CD8-positive, alpha-beta memory T cell (primary cell): ENCODE results near the gene GPR33. TPM values are rescaled to one million over a fixed set of nuclear protein-coding genes. Genes with fewer than 3 reads are reported as not detected.
"Not testable (repeated sequence)": the region's sequence is repeated elsewhere in the genome, so short reads cannot be mapped to it uniquely, and the experiment has no call there.

Source experiments
- CTCF ChIA-PET: fragments of 350-600 bp; sonication (Branson Sonifier 250); formaldehyde crosslinking; loops from one replicate; lab custom pipeline; 2021; ENCODE audit warnings: antibody characterized with exemption; lab: Charles Lee
- POLR2A ChIA-PET: fragments of 350-600 bp; sonication (Branson Sonifier 250); formaldehyde crosslinking; loops from one replicate; lab custom pipeline; 2021; ENCODE audit warnings: antibody characterized with exemption; lab: Charles Lee
- DNase-seq, 5 donors: peaks; one replicate each; pipeline versions ENCODE4 v3.0.0 to v3.0.0-alpha.2; 2020 to 2022; ENCODE audit warnings: mixed read lengths in 1 of 5
- H3K27ac ChIP-seq: one replicate; pipeline ENCODE4 v1.7.0; 2013; ENCODE audit warnings: low read depth, mild to moderate bottlenecking, low read length, moderate library complexity
- H3K27me3 ChIP-seq: 2 replicates; pipeline ENCODE4 v1.7.0; 2013; ENCODE audit warnings: low read length, mild to moderate bottlenecking; ENCODE audit not compliant: insufficient read depth, poor library complexity, severe bottlenecking
- H3K36me3 ChIP-seq: 2 replicates; pipeline ENCODE4 v1.7.0; 2013; ENCODE audit warnings: mild to moderate bottlenecking, low read length, moderate library complexity; ENCODE audit not compliant: insufficient read depth
- H3K4me1 ChIP-seq: 2 replicates; pipeline ENCODE4 v1.7.0; 2013; ENCODE audit warnings: mild to moderate bottlenecking, low read length, moderate library complexity; ENCODE audit not compliant: insufficient read depth
- H3K4me3 ChIP-seq: 2 replicates; pipeline ENCODE4 v1.7.0; 2013; ENCODE audit warnings: mild to moderate bottlenecking, low read length
- H3K9me3 ChIP-seq: 2 replicates; pipeline ENCODE4 v1.7.0; 2013; ENCODE audit warnings: mild to moderate bottlenecking, low read length
- H3K27ac Mint-ChIP-seq, 8 donors: one replicate each; pipeline ENCODE4 v1.8.0; 2020 to 2021; ENCODE audit warnings: mixed read lengths in 8 of 8, mild to moderate bottlenecking in 6 of 8, inconsistent platforms in 3 of 8, moderate library complexity in 3 of 8
- H3K27me3 Mint-ChIP-seq, 2 donors: one replicate each; pipeline ENCODE4 v1.8.0; 2020 to 2021; ENCODE audit warnings: mixed read lengths in 2 of 2, mild to moderate bottlenecking in 1 of 2, moderate library complexity in 1 of 2
- H3K36me3 Mint-ChIP-seq, 3 donors: one replicate each; pipeline ENCODE4 v1.8.0; 2020 to 2021; ENCODE audit warnings: mixed read lengths in 3 of 3, inconsistent platforms in 1 of 3, mild to moderate bottlenecking in 1 of 3
- H3K4me1 Mint-ChIP-seq, 3 donors: one replicate each; pipeline ENCODE4 v1.8.0; 2020 to 2021; ENCODE audit warnings: mixed read lengths in 3 of 3, inconsistent platforms in 1 of 3, mild to moderate bottlenecking in 1 of 3
- H3K4me3 Mint-ChIP-seq, 7 donors: one replicate each; pipeline ENCODE4 v1.8.0; 2020 to 2021; ENCODE audit warnings: mixed read lengths in 7 of 7, mild to moderate bottlenecking in 6 of 7, moderate library complexity in 4 of 7, inconsistent platforms in 2 of 7
- H3K9me3 Mint-ChIP-seq, 5 donors: one replicate each; pipeline ENCODE4 v1.8.0; 2020 to 2022; ENCODE audit warnings: mixed read lengths in 5 of 5, mild to moderate bottlenecking in 3 of 5, moderate library complexity in 2 of 5, inconsistent platforms in 1 of 5
- polyA plus RNA-seq: library from polyadenylated mRNA; unstranded; fragments of 300-500 nt; fragmentation: Illumina TruSeq; gene quantifications from one replicate; pipeline ENCODE4 v1.2.3, GENCODE V29; 2021
- total RNA-seq, 2 experiments: library from RNA; stranded (reverse); gene quantifications; one replicate each; pipeline ENCODE4 v1.2.3, GENCODE V29; 2021

Gene GPR33
- total and polyA plus RNA-seq, 3 experiments from 2014 or later, result not detected

DNA sequence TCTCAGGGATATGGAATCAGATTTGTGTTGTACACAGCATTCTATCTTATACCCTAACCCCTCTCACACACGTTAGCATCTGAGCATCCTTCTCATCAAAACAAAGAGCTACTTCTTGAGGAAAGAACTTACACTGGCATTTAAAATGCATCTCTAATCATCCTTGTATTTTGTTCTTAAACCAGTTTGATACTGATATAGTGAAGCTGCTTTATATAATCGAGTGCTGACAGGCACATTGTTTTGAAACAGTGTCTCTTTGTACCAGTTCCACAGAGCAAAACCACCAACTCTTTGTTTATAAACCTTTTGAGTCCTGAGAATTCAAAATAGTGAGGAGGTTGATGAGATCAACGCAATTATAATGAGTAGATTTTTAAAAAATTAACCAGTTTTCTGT lies 8.8 kb downstream of the GPR33 start:
- H3K27ac Mint-ChIP-seq, result no peak overlapping the region
- DNase-seq, result no peak
- no peaks in the 10 kb centered on the region for H3K9me3 Mint-ChIP-seq
- H3K27me3 Mint-ChIP-seq, result peaks cover 7 to 50% of the 10 kb centered on the region in 2 donors
- Histone ChIP-seq H3K4me3 (no peak overlapping the region), H3K27me3 (no peaks in the 10 kb centered on the region), H3K4me1 (no peaks in the 10 kb centered on the region), H3K27ac (no peak overlapping the region), H3K9me3 (no peaks in the 10 kb centered on the region), H3K36me3 (no peaks in the 10 kb centered on the region)
- ChIA-PET POLR2A (no interaction called here), CTCF (no interaction called here)
- peaks cover 0 to 2% (median 0%) of the 10 kb centered on the region in 3 donors for H3K36me3 Mint-ChIP-seq
- H3K4me1 Mint-ChIP-seq, result no peaks in the 10 kb centered on the region
- no peak overlapping the region for H3K4me3 Mint-ChIP-seq

DNA sequence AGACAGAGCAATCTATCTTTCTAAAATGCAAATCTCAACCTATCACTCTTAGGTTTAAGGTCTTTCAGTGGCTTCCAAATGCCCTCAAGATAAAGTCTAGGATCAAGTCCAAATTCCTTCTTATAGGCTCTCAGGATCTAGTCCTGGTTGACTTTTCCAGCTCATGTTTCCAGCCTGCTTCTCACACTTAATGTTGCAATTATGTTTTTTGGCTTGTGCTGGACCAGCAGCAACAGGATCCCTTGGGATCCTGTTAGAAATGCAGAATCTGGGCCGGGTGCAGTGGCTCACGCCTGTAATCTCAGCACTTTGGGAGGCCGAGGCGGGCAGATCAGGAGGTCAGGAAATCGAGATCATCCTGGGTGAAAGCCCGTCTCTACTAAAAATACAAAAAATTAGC lies 10.6 kb downstream of the GPR33 start:
- Mint-ChIP-seq H3K4me3 (no peak overlapping the region), H3K27me3 (peaks cover 10 to 55% of the 10 kb centered on the region in 2 donors), H3K9me3 (peaks cover 0 to 3% (median 0%) of the 10 kb centered on the region in 5 donors), H3K4me1 (no peaks in the 10 kb centered on the region), H3K27ac (no peak overlapping the region), H3K36me3 (peaks cover 0 to 11% (median 0%) of the 10 kb centered on the region in 3 donors)
- Histone ChIP-seq H3K27me3 (no peaks in the 10 kb centered on the region), H3K4me1 (no peaks in the 10 kb centered on the region), H3K4me3 (no peak overlapping the region), H3K9me3 (no peaks in the 10 kb centered on the region), H3K36me3 (no peaks in the 10 kb centered on the region), H3K27ac (no peak overlapping the region)
- ChIA-PET CTCF (no interaction called here), POLR2A (no interaction called here)
- DNase-seq, result no peak

DNA sequence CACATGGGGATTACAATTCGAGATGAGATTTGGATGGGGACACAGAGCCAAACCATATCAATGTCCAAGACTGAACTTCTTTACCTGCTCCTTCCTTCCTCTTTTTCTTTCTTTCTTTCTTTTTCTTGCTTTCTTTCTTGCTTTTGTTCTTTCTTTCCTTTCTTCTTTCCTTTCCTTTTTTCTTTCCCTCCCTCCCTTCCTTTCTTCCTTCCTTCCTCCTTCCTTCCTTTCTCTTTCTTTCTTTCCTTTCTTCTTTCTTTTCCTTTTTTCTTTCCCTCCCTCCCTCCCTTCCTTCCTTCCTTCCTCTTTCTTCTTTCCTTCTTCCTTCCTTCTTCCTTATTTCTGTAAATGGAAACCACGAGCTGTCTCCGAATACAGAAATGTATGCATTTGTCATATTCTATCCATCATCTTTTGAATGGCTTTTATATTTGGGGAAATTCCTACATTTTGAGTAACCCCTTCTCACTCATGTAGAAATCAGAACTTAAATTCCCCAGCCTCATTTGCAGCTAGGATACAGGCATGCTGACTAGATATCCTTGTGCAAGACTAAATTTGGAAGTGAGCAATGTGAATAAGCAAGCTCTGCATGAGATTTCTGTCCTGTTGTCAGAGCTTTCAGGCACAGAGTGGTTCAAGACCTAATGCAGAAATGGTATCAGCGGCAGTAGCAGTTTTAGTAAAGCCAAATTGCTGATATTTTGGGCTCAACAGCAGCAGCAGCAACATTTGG lies 11.5 kb downstream of the GPR33 start:
- H3K4me3 Mint-ChIP-seq, result no peak overlapping the region
- ChIA-PET POLR2A (no interaction called here), CTCF (no interaction called here)
- no peak overlapping the region for H3K27ac ChIP-seq
- no peak overlapping the region for H3K27ac Mint-ChIP-seq
- no peaks in the 10 kb centered on the region for H3K4me1 Mint-ChIP-seq
- no peaks in the 10 kb centered on the region for H3K4me1 ChIP-seq
- H3K27me3 ChIP-seq, result no peaks in the 10 kb centered on the region
- no peaks in the 10 kb centered on the region for H3K36me3 ChIP-seq
- DNase-seq, result no peak
- H3K27me3 Mint-ChIP-seq, result peaks cover 10 to 50% of the 10 kb centered on the region in 2 donors
- H3K9me3 Mint-ChIP-seq, result peaks cover 0 to 3% (median 0%) of the 10 kb centered on the region in 5 donors
- no peaks in the 10 kb centered on the region for H3K9me3 ChIP-seq
- peaks cover 0 to 11% (median 0%) of the 10 kb centered on the region in 3 donors for H3K36me3 Mint-ChIP-seq
- no peak overlapping the region for H3K4me3 ChIP-seq

DNA sequence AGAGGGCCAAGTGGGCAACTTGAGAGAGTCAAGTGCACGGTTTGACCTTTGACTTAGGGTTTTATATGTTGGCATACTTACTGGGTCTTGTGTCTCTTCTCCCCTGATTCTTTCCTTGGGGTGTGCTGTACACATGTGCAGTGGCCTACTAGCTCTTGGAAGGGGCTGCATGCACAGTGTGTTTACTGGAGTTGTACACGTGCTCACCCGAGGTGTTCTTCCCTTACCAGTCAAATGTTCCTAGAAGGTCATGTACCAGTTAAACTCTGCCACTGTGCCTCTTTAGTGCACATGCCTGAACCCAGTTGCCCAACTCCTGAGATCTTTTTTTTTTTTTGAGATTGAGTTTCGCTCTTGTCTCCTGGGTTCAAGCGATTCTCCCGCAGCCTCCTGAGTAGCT lies 21.3 kb downstream of the GPR33 start:
- no peaks in the 10 kb centered on the region for H3K9me3 Mint-ChIP-seq
- H3K27me3 ChIP-seq, result no peaks in the 10 kb centered on the region
- H3K9me3 ChIP-seq, result no peaks in the 10 kb centered on the region
- peak overlapping the region in 1 of 8 donors; percentile 87 for H3K27ac Mint-ChIP-seq
- ChIA-PET POLR2A (no interaction called here), CTCF (no interaction called here)
- H3K4me1 Mint-ChIP-seq, result no peaks in the 10 kb centered on the region
- H3K4me3 ChIP-seq, result no peak overlapping the region
- peaks cover 0 to 5% of the 10 kb centered on the region in 2 donors for H3K27me3 Mint-ChIP-seq
- H3K4me1 ChIP-seq, result no peaks in the 10 kb centered on the region
- no peak for DNase-seq
- no peaks in the 10 kb centered on the region for H3K36me3 ChIP-seq
- no peak overlapping the region for H3K4me3 Mint-ChIP-seq
- no peaks in the 10 kb centered on the region for H3K36me3 Mint-ChIP-seq
- H3K27ac ChIP-seq, result no peak overlapping the region

DNA sequence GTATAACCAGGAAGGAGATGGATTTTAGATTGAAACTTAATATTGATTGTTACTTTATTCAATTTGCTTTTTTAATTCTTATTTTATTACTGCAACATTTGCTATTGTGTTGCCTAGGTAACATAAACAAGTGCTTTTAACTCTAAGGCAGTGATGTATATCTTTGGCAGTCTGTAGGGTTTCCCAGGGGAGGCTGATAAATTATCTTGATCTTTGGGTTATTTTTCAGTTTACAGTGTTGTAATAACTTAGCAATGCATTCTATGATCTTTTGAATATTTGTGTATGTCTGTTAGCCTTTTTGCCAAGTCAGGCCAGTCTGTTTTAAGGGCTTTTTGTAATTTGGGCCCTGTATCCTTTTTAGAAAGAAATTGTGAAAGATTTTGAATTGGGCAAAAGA lies 22.7 kb downstream of the GPR33 start:
- Histone ChIP-seq H3K4me1 (no peaks in the 10 kb centered on the region), H3K4me3 (no peak overlapping the region), H3K36me3 (no peaks in the 10 kb centered on the region), H3K27me3 (no peaks in the 10 kb centered on the region), H3K9me3 (no peaks in the 10 kb centered on the region), H3K27ac (no peak overlapping the region)
- ChIA-PET CTCF (no interaction called here), POLR2A (no interaction called here)
- Mint-ChIP-seq H3K4me1 (no peaks in the 10 kb centered on the region), H3K27ac (peak overlapping the region in 1 of 8 donors; percentile 15), H3K27me3 (peaks cover 0 to 11% of the 10 kb centered on the region in 2 donors), H3K9me3 (no peaks in the 10 kb centered on the region), H3K4me3 (no peak overlapping the region), H3K36me3 (no peaks in the 10 kb centered on the region)
- no peak for DNase-seq

DNA sequence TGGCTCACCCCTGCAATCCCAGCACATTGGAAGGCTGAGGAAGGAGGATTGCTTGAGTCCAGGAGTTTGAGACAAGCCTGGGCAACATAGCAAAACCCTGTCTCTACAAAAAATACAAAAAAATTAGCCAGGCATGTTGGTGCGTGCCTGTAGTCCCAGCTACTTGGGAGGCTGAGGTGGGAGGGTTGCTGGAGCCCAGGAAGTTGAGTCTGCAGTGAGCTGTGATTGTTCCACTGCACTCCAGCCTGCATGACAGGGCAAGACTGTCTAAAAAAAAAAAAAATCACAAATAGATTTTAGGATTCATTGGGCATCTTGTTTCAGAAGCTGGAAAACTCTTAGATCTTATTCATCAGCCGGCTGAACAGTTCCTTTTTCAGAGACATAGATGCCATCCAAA lies 25.4 kb downstream of the GPR33 start:
- H3K9me3 Mint-ChIP-seq, H3K9me3 ChIP-seq, H3K4me3 Mint-ChIP-seq, H3K36me3 Mint-ChIP-seq, H3K27ac ChIP-seq, CTCF ChIA-PET, H3K36me3 ChIP-seq, DNase-seq, H3K27ac Mint-ChIP-seq, H3K4me3 ChIP-seq, H3K27me3 ChIP-seq: not testable (repeated sequence)
- POLR2A ChIA-PET, result interaction anchor here (1.1 kb wide), 1 partner anchor 256 kb away, joined by 4 read pairs; the partner anchor contains the start of gene HECTD1
- Mint-ChIP-seq H3K4me1 (peaks cover 12 to 15% (median 12%) of the 10 kb centered on the region in 3 donors), H3K27me3 (peaks cover 1 to 11% of the 10 kb centered on the region in 2 donors)
- H3K4me1 ChIP-seq, result peaks cover 11% of the 10 kb centered on the region

DNA sequence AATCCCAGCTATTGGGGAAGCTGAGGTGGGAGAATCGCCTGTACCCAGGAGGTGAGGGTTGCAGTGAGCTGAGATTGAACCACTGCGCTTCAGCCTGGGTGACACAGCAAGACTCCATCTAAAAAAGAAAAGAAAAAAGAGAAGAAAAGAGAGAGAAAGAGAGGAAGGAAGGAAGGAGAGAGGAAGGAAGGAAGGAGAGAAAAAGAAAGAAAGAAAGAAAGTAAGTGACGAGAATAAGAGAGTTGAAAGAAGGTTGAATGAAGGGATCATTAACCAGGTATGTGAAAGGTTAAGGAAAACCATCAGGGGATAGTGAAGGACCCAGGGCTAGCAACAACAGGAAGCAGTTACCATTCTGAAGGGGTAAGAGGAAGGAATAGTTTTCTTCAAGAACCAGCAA lies 26.3 kb downstream of the GPR33 start:
- Mint-ChIP-seq H3K27me3 (peaks cover 3 to 11% of the 10 kb centered on the region in 2 donors), H3K4me3 (no peak overlapping the region), H3K36me3 (peaks cover 0 to 4% (median 0%) of the 10 kb centered on the region in 3 donors), H3K4me1 (peaks cover 18 to 21% (median 18%) of the 10 kb centered on the region in 3 donors), H3K9me3 (no peaks in the 10 kb centered on the region), H3K27ac (no peak overlapping the region)
- POLR2A ChIA-PET, result no interaction called here
- Histone ChIP-seq H3K36me3 (no peaks in the 10 kb centered on the region), H3K4me3 (no peak overlapping the region), H3K27ac (no peak overlapping the region), H3K4me1 (peaks cover 11% of the 10 kb centered on the region), H3K27me3 (no peaks in the 10 kb centered on the region), H3K9me3 (no peaks in the 10 kb centered on the region)
- CTCF ChIA-PET, result no interaction called here
- DNase-seq, result no peak
